ENCODE data around the gene MINDY4. TPM values are rescaled to one million over a fixed set of nuclear protein-coding genes. Genes with fewer than 3 reads are reported as not detected.

Gene MINDY4
- total RNA-seq, 1 experiment from 2014 or later, result 3.0 TPM

DNA sequence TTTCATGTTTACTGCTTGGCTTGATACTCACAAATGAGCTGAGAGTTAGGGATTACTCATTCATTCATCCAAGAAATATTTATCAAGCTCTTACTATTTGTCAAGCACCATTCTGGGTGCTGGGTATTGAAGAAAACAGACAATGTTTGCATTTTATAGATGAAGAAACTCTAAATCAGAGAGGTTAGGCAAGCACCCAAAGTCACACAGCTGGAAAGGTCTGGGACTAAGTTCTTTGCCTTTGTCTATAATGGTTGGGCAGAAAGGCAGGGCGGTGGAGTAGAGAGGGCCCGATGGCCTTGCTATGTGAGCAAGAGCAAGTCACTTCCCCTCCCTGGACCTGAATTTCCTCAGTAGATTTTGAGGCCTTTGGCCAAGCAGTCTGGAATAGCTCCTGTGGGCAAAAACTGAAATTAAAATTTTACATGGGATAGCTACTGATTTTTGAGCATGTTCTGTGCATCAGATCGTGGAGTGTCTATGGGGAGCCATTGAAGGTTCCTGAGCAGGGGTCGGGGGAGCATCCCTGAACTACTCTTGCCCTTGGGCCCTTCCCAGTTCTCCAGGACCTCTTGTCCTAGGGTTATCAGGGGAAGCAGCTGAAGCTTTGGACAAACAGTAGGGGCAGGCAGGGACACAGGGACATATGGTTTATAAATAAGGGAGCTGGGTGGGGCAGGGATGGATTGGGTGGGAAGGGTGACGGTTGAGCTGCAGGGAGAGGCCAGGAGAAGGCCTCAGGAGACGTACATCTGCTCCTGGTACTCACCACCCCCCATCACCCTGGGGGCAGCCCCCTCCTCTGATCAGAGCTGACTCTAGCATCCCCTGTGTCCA, 163.7 kb downstream of the MINDY4 start:
- Histone ChIP-seq H3K4me1 (ENCODE audit: insufficient read depth, low read length) (0 out of 2 replicates have a peak, but pooled peaks cover 5% of the 10 kb centered on the region), H3K27me3 (ENCODE audit: low read length) (peaks cover 2% of the 10 kb centered on the region; the same call in 1 of the 2 replicates), H3K9me2 (replicated peaks; ENCODE audit: low read length) (no peaks in the 10 kb centered on the region), H3K4me2 (ENCODE audit: low read length) (no peak overlapping the region), H2AFZ (ENCODE audit: low read length) (no peak overlapping the region), H3K4me3 (ENCODE audit: low read length) (no peak overlapping the region), H4K20me1 (ENCODE audit: low read length) (no peaks in the 10 kb centered on the region), H3K9me3 (ENCODE audit: low read length) (no peaks in the 10 kb centered on the region), H3K27ac (ENCODE audit: low read length) (no peak overlapping the region), H3K9ac (ENCODE audit: low read length) (no peak overlapping the region), H3F3A (ENCODE audit: low read length, unreplicated experiment) (no peaks in the 10 kb centered on the region), H3K79me2 (ENCODE audit: low read length) (no peaks in the 10 kb centered on the region), H3K36me3 (ENCODE audit: low read depth, low read length) (no peaks in the 10 kb centered on the region)
- TF ChIP-seq EZH2phosphoT487 (IDR thresholded peaks at IDR 0.05; ENCODE audit: borderline replicate concordance, low read length), result no peak
- no peak for TF ChIP-seq EZH2 (IDR thresholded peaks at IDR 0.05; ENCODE audit: low read length, unreplicated experiment)
- TF ChIP-seq, protein P1, sequence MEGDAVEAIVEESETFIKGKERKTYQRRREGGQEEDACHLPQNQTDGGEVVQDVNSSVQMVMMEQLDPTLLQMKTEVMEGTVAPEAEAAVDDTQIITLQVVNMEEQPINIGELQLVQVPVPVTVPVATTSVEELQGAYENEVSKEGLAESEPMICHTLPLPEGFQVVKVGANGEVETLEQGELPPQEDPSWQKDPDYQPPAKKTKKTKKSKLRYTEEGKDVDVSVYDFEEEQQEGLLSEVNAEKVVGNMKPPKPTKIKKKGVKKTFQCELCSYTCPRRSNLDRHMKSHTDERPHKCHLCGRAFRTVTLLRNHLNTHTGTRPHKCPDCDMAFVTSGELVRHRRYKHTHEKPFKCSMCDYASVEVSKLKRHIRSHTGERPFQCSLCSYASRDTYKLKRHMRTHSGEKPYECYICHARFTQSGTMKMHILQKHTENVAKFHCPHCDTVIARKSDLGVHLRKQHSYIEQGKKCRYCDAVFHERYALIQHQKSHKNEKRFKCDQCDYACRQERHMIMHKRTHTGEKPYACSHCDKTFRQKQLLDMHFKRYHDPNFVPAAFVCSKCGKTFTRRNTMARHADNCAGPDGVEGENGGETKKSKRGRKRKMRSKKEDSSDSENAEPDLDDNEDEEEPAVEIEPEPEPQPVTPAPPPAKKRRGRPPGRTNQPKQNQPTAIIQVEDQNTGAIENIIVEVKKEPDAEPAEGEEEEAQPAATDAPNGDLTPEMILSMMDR (conservative IDR thresholded peaks at IDR 0.05; ENCODE audit: low read depth, low read length), result no peak
- no peak for ATAC-seq
- BruUV-seq (replicated peaks), result no TSS peak
- intact Hi-C loops (cut with micrococcal nuclease), result no loop called here
- ChIA-PET POLR2A (ENCODE audit: unreplicated experiment) (no interaction called here), CTCF (interaction anchor here (1.2 kb wide), 1 partner anchor 188 kb away, joined by 3 read pairs; no protein-coding TSS in a partner anchor)
- no peak for DNase-seq

DNA sequence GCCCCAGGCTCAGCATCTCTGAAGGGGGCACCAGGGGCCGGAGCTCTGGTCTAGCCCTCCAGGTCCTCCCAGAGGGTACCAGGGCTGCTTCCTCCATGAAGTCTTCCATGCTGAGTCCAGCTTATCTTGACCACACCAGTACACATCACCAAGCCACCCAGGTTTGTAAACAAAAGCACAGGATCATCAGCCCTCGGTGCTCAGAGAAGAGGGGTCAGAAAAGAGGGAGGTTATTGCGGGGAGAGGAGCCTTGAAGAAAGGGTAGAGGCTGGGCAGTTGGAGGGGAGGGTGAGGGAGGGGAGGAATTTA, 164.3 kb downstream of the MINDY4 start:
- ChIA-PET CTCF (interaction anchor here (1.2 kb wide), 1 partner anchor 187 kb away, joined by 3 read pairs; no protein-coding TSS in a partner anchor), POLR2A (ENCODE audit: unreplicated experiment) (no interaction called here)
- TF ChIP-seq, protein P1 (conservative IDR thresholded peaks at IDR 0.05; ENCODE audit: low read depth, low read length), result no peak
- Histone ChIP-seq H2AFZ (ENCODE audit: low read length) (no peak overlapping the region), H3K4me2 (ENCODE audit: low read length) (no peak overlapping the region), H3F3A (ENCODE audit: low read length, unreplicated experiment) (no peaks in the 10 kb centered on the region), H3K9ac (ENCODE audit: low read length) (no peak overlapping the region), H3K9me2 (replicated peaks; ENCODE audit: low read length) (no peaks in the 10 kb centered on the region), H3K36me3 (ENCODE audit: low read depth, low read length) (no peaks in the 10 kb centered on the region), H3K79me2 (ENCODE audit: low read length) (no peaks in the 10 kb centered on the region), H3K27me3 (ENCODE audit: low read length) (peaks cover 6% of the 10 kb centered on the region), H4K20me1 (ENCODE audit: low read length) (no peaks in the 10 kb centered on the region), H3K27ac (ENCODE audit: low read length) (no peak overlapping the region), H3K4me3 (ENCODE audit: low read length) (no peak overlapping the region), H3K4me1 (ENCODE audit: insufficient read depth, low read length) (0 out of 2 replicates have a peak, but pooled peaks cover 5% of the 10 kb centered on the region), H3K9me3 (ENCODE audit: low read length) (no peaks in the 10 kb centered on the region)
- BruUV-seq (replicated peaks), result no TSS peak
- no peak for ATAC-seq
- no peak for DNase-seq
- intact Hi-C loops (cut with micrococcal nuclease), result no loop called here

- Histone ChIP-seq H3K4me3 (ENCODE audit: low read length) (no peak overlapping the region), H3K27me3 (ENCODE audit: low read length) (peaks cover 19% of the 10 kb centered on the region), H3K27ac (ENCODE audit: low read length) (no peak overlapping the region), H3K9me3 (ENCODE audit: low read length) (no peaks in the 10 kb centered on the region), H3K79me2 (ENCODE audit: low read length) (no peaks in the 10 kb centered on the region), H3K4me2 (ENCODE audit: low read length) (no peak overlapping the region), H3K4me1 (ENCODE audit: insufficient read depth, low read length) (0 out of 2 replicates have a peak, but pooled peaks cover 5% of the 10 kb centered on the region), H3F3A (ENCODE audit: low read length, unreplicated experiment) (no peaks in the 10 kb centered on the region), H3K9ac (ENCODE audit: low read length) (no peak overlapping the region), H3K9me2 (replicated peaks; ENCODE audit: low read length) (no peaks in the 10 kb centered on the region), H3K36me3 (ENCODE audit: low read depth, low read length) (no peaks in the 10 kb centered on the region), H4K20me1 (ENCODE audit: low read length) (no peaks in the 10 kb centered on the region), H2AFZ (ENCODE audit: low read length) (no peak overlapping the region)
- DNase-seq (no peak), ATAC-seq (no peak)
- ChIA-PET CTCF (interaction anchor here (0.6 kb wide), 1 partner anchor 140 kb away, joined by 6 read pairs; no protein-coding TSS in a partner anchor), POLR2A (ENCODE audit: unreplicated experiment) (no interaction called here)
- TF ChIP-seq EZH2 (IDR thresholded peaks at IDR 0.05; ENCODE audit: low read length, unreplicated experiment), result no peak
- intact Hi-C loops (cut with micrococcal nuclease), result no loop called here
- no TSS peak for BruUV-seq (replicated peaks)
These were observed 165.5 kb downstream of the MINDY4 start for GRCh38 chr7:30936650-30937245.

Measured in PC-3 (cell line).